Hepatocyte (in vitro differentiated cells): Measurements from ENCODE around the gene COMT. TPM values are rescaled to one million over a fixed set of nuclear protein-coding genes. Genes with fewer than 3 reads are reported as not detected.
A peak's percentile ranks its signal among the peaks of the same experiment; 100 is the strongest.

Experiments
- DNase-seq: peaks from one replicate; pipeline ENCODE4 v3.0.0-alpha.2; 2016; ENCODE audit warnings: low spot score
- H2AFZ ChIP-seq: fragments of 200-600 bp; sonication (generic); 2 replicates; pipeline ENCODE4 v1.6.0; 2016; ENCODE audit warnings: antibody characterized with exemption, mild to moderate bottlenecking
- H3K27ac ChIP-seq: fragments of 200-600 bp; sonication (generic); 2 replicates; pipeline ENCODE4 v1.5.1; 2016; ENCODE audit warnings: mild to moderate bottlenecking
- H3K27me3 ChIP-seq: fragments of 200-600 bp; sonication (generic); 2 replicates; pipeline ENCODE4 v1.6.1; 2016
- H3K36me3 ChIP-seq: fragments of 200-600 bp; sonication (generic); replicated peaks from 2 replicates; pipeline ENCODE4 v1.5.1; 2016; ENCODE audit warnings: low read depth; ENCODE audit not compliant: insufficient read depth
- H3K4me1 ChIP-seq: fragments of 200-600 bp; sonication (generic); 2 replicates; pipeline ENCODE4 v1.5.1; 2016; ENCODE audit warnings: mild to moderate bottlenecking, moderate library complexity; ENCODE audit not compliant: insufficient read depth
- H3K4me2 ChIP-seq: fragments of 200-600 bp; sonication (generic); 2 replicates; pipeline ENCODE4 v1.6.0; 2016
- H3K4me3 ChIP-seq: fragments of 200-600 bp; sonication (generic); 2 replicates; pipeline ENCODE4 v1.5.1; 2016; ENCODE audit warnings: mild to moderate bottlenecking
- H3K79me2 ChIP-seq: fragments of 200-600 bp; sonication (generic); 2 replicates; pipeline ENCODE4 v1.6.0; 2017; ENCODE audit warnings: mild to moderate bottlenecking
- H3K9me2 ChIP-seq: fragments of 200-600 bp; sonication (generic); replicated peaks from 2 replicates; pipeline ENCODE4 v1.6.0; 2017; ENCODE audit warnings: mild to moderate bottlenecking; ENCODE audit not compliant: insufficient read depth
- H3K9me3 ChIP-seq: fragments of 200-600 bp; sonication (generic); 2 replicates; pipeline ENCODE4 v1.5.1; 2016; ENCODE audit warnings: low read depth, mild to moderate bottlenecking
- H4K20me1 ChIP-seq: fragments of 200-600 bp; sonication (generic); 2 replicates; pipeline ENCODE4 v1.6.0; 2016; ENCODE audit warnings: mild to moderate bottlenecking; ENCODE audit not compliant: insufficient read depth, poor library complexity, severe bottlenecking
- CTCF ChIP-seq: fragments of 200-600 bp; sonication (generic); IDR thresholded peaks from 2 replicates; pipeline ENCODE4 v1.5.1; 2016; ENCODE audit warnings: antibody characterized with exemption, mild to moderate bottlenecking; ENCODE audit not compliant: poor library complexity
- EZH2 ChIP-seq: fragments of 200-600 bp; sonication (generic); IDR thresholded peaks from 2 replicates; pipeline ENCODE4 v1.6.1; 2016; ENCODE audit warnings: antibody characterized with exemption, mild to moderate bottlenecking, borderline replicate concordance
- EZH2phosphoT487 ChIP-seq: fragments of 200-600 bp; sonication (generic); IDR thresholded peaks from one replicate; pipeline ENCODE4 v1.6.1; 2018; ENCODE audit warnings: antibody characterized with exemption, mild to moderate bottlenecking, low read depth, moderate library complexity; ENCODE audit not compliant: unreplicated experiment, severe bottlenecking
- WGBS: methylation state at CpG from one replicate; pipeline ENCODE4 v1.1.6; 2016; ENCODE audit warnings: low lambda C conversion rate; ENCODE audit errors: missing lambda C conversion rate; 5-methylcytosine and 5-hydroxymethylcytosine counted together
- polyA plus RNA-seq: library from polyadenylated mRNA; unstranded; fragments of >200 nt; fragmentation: Nextera tagmentation; extraction: Ambion mirVana; gene quantifications from 2 replicates; pipeline ENCODE4 v1.2.1, GENCODE V29; 2016
- total RNA-seq: library from RNA; depleted of rRNA; stranded (reverse); fragments of >200 nt; gene quantifications from 2 replicates; pipeline ENCODE4 v1.2.3, GENCODE V29; 2014

COMT gene
- total and polyA plus RNA-seq, 2 experiments from 2014 or later: 74.5 to 153 TPM

- DNase-seq: peak; percentile 74
These were observed 29.1 kb downstream of the COMT start for GRCh38 chr22:19970479-19971275.

GRCh38 chr22:19971276-19972124, 29.9 kb downstream of the COMT start:
- Histone ChIP-seq H3K27ac (no peak overlapping the region), H3K4me1 (no peaks in the 10 kb centered on the region), H3K27me3 (no peaks in the 10 kb centered on the region), H4K20me1 (no peaks in the 10 kb centered on the region), H2AFZ (no peak overlapping the region), H3K36me3 (no peaks in the 10 kb centered on the region), H3K79me2 (no peaks in the 10 kb centered on the region), H3K4me2 (no peak overlapping the region), H3K9me3 (no peaks in the 10 kb centered on the region), H3K9me2 (no peaks in the 10 kb centered on the region), H3K4me3 (no peak overlapping the region)
- no peak for DNase-seq
- TF ChIP-seq EZH2phosphoT487: no peak
- TF ChIP-seq CTCF: no peak
- TF ChIP-seq EZH2: no peak
- WGBS: 91% methylated on average over 28 of the region's 28 CpGs

More at GRCh38 chr22:19970479-19971275, 29.1 kb downstream of the COMT start:
- WGBS: 82% methylated on average over 16 of the region's 25 CpGs
- no peaks in the 10 kb centered on the region for H3K9me2 ChIP-seq
- no peaks in the 10 kb centered on the region for H3K36me3 ChIP-seq
- H4K20me1 ChIP-seq: no peaks in the 10 kb centered on the region
- no peaks in the 10 kb centered on the region for H3K4me1 ChIP-seq
- H3K79me2 ChIP-seq: no peaks in the 10 kb centered on the region
- no peak overlapping the region for H2AFZ ChIP-seq
- no peak overlapping the region for H3K4me2 ChIP-seq
- peak; percentile 90 for TF ChIP-seq CTCF
- no peak for TF ChIP-seq EZH2phosphoT487
- no peak overlapping the region for H3K4me3 ChIP-seq
- no peaks in the 10 kb centered on the region for H3K27me3 ChIP-seq
- H3K9me3 ChIP-seq: no peaks in the 10 kb centered on the region
- no peak overlapping the region for H3K27ac ChIP-seq

- Histone ChIP-seq H2AFZ (no peak overlapping the region), H3K36me3 (no peaks in the 10 kb centered on the region), H3K4me2 (no peak overlapping the region), H3K9me2 (no peaks in the 10 kb centered on the region), H3K27me3 (no peaks in the 10 kb centered on the region), H3K79me2 (no peaks in the 10 kb centered on the region), H3K9me3 (no peaks in the 10 kb centered on the region), H3K4me1 (no peaks in the 10 kb centered on the region), H3K4me3 (no peak overlapping the region), H3K27ac (no peak overlapping the region), H4K20me1 (no peaks in the 10 kb centered on the region)
- DNase-seq: no peak
- TF ChIP-seq EZH2phosphoT487: no peak
- TF ChIP-seq EZH2: no peak
- no peak for TF ChIP-seq CTCF
- WGBS: 99% methylated on average over 9 of the region's 9 CpGs
These were observed 30.7 kb downstream of the COMT start for GRCh38 chr22:19972251-19972650.
